HG02610 (cell line): ENCODE results near the gene CDCP2.
"Not testable (repeated sequence)": the region's sequence is repeated elsewhere in the genome, so short reads cannot be mapped to it uniquely, and the experiment has no call there.

Experiments used
- ATAC-seq: cut with Tn5 transposase; IDR thresholded peaks from one replicate; pipeline ENCODE4 v1.9.1; 2021; ENCODE audit warnings: mild to moderate bottlenecking, moderate library complexity; ENCODE audit not compliant: unreplicated experiment

The CDCP2 gene

DNA sequence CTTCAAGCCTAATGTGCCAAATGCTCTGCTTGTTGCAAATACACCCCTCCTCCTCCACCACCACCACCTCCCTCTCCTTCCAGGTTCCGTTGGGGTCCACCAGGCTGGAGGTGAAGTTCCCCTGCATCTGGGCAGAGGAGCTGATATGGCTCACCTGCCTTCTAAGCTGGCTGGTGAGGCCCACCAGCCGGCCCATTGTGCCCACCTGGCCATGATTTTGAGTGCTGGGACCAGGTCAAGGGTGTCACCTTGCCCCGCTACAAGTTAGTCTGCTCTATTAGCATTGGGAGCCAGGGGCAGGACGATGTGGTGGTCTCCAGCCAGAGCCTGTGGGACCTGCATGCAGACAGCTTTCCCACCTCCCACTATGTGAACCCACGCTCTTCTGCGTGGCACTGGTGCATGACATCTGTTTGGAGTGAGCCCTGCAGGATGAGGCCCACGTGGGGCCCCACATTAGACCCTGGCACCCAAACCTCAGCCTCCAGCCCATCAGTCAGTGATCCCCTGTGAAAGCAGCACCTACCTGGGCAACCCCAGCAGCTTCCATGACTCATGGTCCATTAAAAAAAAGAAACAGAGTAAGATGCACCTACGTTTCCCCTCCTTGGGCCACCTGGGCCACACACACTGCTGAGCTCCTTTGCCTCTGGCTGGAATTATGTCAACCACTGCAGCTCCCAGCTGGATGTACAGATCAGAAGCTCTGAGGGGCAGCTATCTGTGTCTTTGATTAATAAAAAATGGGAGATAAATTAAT is 15.6 kb upstream of the CDCP2 start:
- ATAC-seq = no peak

DNA sequence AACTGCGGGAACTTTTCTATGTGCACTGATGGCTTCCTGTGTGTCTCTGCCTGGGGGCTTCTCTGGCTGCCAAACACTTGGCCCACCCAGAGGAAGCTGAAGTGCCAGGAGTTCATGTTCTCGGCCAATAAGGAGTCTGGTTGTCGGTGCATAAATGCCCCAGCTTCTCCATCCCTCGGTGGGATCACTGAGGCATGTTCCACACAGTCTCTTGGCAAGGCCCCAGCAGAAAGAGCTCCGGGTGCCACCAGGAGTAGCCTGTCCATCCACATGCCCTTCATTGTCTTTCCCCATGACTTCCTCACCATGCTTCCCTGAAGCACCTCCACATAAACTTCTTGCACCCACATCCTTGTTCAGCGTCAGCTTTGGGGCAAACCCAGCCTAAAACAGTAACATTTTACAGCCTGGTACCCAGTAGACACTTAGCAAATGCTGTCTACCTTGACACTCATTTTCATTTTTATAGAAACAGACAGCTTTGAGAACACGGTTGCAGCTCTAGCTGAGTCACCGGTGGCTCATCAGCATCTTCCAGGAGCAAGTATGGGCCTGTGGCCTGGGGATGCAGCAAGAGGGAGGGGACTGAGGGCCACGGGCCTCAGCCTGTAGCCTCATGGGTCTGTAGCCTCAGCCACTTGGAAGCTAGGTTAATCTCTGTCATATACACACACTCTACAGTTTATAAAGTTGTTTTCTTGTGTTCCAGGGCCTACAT is 14.8 kb upstream of the CDCP2 start:
- no peak for ATAC-seq

DNA sequence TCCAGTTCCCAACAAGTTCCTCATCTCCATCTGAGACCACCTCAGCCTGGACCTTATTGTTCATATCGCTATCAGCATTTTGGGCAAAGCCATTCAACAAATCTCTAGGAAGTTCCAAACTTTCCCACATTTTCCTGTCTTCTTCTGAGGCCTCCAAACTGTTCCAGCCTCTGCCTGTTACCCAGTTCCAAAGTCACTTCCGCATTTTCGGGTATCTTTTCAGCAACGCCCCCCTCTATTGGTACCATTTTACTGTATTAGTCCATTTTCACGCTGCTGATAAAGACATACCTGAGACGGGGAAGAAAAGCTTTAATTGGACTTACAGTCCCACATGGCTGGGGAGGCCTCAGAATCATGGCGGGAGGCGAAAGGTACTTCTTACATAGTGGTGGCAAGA is 13.6 kb upstream of the CDCP2 start:
- ATAC-seq = not testable (repeated sequence)

DNA sequence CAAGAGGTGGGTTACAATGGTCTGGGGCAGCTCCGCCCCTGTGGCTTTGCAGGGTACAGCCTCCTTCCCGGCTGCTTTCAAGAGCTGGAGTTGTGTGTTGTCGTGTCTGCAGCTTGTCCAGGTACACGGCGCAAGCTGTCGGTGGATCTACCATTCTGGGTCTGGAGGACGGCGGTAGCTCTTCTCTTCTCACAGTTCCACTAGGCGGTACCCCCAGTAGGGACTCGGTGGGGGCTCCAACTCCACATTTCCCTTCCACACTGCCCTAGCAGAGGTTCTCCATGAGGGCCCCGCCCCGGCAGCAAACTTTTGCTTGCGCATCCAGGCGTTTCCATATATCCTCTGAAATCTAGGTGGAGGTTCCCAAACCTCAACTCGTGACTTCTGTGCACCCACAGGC is 12.3 kb upstream of the CDCP2 start:
- no peak for ATAC-seq

DNA sequence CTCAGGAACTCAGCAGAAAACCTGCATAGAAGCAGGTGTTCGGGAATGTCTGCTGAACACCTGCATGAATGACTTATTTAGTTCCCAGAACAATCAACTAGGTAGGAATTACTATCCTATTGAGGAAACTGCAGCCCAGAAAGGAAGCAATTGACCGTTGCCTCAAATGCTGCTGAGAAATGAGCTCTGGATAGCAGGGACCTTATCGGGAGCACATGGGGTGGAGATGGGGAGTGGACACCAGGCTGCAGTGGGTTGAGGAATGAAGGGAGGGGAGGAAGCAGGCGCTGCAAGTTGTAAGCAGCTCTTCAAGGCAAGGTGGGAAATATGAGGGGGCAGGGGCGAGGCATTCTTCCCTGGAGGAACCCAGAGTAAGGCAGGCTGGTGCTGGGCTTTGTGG is 10.8 kb upstream of the CDCP2 start:
- ATAC-seq = no peak

DNA sequence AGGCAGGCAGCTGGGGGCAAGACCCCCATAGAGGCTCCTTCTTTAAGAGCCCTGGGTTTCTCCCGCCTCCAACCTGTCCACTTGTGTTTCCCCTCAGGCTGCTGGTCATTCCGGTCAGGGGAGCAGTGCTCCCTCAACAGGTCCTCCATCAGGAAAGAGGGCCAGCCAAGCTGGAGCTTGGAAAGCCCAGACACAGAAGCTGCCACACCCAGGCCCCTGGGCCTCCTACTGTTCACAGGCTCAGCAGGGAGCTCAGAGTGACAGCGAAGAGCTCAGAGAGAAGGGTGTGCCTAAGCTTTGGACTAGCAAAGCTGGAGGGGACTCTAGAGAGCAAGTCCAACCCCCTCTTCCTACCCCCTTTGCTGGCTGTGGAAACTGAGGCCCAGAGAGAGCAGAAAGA is 10.3 kb upstream of the CDCP2 start:
- no peak for ATAC-seq

DNA sequence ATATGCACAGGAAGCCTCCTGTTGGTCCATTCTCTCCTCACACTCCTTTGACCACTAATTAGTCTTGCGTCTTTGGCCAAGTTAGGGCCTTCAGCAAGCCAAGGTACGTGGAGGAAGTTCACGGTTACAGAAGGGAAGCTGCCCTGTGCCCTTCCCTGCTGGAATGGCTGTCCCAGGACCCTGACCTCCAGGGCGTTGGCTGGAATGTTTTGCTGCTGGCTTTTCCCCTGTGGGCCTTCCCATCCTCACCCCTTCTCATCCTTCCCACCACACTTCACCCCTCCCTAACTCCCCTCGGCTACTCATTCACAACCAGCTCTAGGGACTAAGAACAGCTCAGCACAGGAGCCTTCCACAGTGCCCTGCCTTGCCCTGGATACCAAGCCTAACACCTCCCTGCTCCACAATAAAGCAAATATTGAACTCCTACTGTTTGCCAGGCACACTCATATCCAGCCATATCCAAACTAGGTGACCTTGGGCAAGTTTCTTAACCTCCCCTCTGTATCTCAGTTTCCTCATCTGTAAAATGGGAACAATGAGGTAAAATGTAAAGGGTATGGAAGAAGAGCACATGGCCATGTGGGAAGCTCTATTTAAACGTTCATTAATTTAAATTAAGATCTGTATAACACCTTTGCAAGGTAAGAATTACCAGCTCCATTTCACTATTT is 8.8 kb upstream of the CDCP2 start:
- no peak for ATAC-seq

DNA sequence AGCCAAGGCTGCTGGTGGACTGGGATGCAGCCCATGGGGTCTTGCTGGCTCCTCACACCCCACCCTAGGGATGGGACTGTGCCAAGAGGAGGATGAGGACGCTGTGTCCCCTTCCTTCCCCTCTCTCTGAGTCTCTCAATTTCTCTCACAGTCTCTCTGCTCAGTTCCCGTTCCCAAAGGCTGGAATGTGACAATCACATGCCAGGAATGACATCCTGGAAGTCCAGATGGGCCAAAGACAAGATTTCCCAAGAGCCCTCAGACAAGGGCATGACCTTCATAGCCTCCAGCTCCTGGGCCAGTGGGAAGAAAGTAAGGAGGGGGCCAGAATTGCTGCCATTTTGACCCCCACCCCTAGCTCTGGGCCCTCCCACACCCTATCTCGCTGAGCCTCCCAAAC is 7.6 kb upstream of the CDCP2 start:
- ATAC-seq = no peak

DNA sequence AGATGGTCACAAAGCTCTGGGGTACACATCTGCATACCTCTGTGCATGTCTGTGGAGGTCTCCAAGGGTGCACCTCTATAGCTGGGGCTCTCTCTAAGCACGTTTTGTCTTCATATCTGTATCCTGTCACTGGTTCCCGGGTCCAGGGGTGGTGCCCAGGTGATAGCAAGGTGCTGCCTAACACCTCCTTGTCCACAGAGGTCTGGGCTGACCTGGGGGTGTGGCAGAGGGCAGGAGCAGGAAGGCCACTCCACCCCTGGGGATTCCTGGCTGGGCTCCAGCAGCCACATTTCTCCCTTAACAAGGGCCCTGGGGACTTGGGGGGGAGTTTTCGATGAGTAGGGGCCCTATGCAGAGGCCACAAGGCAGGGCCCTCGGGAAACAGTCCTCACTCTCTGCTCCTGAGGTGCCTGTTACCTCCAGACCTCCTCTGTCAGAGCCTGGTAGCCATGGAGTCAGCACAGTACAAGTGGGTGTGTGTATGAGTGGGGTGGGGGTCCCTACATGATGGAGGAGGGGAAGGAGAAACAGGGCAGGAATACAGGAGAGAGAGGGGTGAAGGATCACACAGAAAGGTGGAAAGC is 7.0 kb upstream of the CDCP2 start:
- ATAC-seq = no peak

DNA sequence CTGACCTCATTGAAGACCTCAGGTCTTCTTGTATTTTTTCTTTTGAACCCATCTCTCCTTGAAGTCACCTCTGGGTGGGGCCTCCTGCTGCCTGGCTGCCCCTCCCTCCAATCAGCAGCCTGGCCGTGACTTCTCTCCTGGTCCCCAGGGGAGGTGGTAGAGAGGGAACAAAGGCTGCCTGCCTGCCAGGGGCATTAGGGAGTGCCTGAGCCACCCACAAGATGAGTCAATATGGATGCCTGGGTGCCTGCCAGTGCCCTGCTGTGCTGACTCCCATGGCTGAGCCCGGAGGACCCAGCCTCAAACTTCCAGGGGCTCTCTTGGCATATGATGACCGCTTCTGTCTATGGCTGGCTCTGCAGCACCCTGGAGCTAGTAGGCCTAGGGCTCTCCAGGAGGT is 5.3 kb upstream of the CDCP2 start:
- ATAC-seq = no peak

DNA sequence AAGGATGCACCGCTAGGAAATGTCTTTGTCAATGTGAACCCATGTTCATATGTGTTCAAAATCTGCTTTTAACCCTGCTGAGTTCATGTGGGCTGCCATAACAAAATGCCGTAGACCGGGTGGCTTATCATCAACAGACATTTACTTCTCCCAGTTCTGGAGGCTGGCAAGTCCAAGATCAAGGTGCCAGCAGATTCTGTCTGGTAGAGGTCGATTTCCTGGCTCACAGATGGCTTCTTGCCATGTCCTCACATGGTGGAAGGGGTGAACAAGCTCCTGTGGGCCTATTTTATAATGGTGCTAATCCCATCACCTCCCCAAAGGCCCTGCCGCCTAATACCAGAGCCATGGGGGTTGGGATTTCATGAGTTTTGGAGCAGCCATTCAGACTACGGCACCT is 4.6 kb upstream of the CDCP2 start:
- no peak for ATAC-seq

DNA sequence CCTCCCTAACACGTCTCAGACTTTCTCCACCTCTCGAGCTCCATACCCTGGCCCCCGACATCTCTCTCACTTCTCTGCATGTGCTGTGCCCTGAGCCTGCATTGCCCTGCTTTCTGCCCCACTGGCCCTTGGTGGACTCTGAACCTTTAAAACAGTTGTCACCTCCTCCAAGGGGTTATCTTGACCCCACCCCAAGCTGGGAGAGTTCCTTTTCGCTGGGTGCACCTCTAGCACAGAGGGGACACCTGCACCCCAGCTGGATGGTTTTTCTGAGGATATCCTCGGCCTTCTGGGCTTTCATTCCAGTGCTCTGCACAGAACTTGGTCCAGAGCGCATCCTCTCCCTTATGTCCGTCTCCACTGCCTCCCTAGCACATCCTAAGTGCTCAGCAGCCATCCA is 4.2 kb upstream of the CDCP2 start:
- ATAC-seq = no peak

DNA sequence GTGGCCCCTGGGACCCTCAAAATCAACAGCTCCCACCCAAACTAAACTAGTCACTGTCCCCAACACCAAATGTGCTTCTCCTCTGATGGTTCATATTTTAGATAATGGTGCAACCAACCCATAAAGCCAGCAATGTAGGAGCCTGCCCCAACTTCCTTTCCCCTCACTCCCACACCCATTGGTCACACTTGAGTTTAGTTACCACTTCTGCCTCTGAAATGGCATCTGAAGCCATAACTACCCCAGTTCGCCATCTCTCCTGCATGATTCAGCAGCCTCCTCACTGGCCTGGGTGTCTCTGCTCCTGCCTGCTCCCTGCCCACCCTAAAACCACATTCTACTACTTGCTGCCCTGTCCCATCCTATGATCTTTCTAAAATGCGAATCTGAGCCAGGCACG is 3.4 kb upstream of the CDCP2 start:
- ATAC-seq = no peak

DNA sequence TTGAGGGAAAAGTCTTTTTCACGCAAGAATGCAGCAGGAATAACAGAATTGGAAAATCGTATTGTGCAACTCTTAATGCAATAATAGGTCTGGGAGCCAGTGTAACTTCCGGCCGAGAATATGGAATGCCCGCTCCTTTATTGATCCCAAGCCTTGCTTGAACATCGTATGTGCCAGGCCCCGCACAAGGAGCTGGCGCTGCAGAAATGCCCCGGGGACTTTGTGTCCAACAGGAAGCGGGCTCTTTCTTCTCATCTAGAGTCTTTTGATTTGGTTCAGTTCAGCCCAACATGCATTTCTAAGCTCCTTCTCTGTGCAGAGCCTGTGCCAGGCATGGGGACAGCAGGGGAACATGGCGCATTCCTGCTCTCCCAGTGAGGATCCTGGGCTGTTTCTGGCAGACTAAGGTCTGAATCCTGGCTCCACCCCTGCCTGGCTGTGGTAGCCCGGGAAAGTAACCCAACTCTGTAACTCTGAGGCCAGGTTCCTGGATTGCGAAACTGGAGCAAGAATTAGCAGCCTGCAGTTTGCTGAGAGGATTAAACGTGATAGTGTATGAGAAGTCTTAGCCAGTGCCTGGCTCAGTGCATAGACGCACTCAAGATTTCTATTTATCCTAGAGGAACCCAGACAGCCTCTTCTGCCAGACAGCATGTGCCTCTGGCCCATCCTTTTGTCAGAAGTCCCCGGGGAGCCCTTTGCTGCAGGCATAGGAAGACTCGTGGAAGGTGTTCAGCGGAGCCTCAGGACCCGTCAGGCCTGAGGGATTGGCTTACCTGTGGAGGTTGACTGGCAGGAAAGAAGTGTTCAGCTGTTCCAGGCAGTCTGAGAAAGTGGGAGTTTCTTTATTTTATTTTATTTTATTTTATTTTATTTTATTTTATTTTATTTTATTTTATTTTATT is 987 bp upstream of the CDCP2 start:
- ATAC-seq = no peak

DNA sequence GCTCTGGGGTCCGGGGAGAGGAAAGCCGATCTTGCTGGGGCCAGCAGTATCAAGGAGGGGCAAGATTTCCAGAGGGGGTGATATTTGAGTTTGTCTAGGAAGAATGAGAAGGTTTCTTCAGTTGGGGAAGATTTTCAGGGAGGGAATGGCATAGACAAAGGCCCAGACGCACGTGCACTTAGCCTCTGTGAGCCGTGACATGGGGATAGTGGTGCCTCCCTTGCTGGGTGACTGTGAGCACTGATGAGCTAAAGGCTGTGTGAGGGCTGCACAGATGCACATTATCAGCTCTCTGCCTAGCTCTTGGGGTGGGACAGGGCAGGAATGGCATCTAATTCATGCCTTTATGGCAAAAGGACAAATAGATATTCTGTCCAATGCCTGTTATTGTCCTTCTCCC is 1.8 kb downstream of the CDCP2 start:
- no peak for ATAC-seq

DNA sequence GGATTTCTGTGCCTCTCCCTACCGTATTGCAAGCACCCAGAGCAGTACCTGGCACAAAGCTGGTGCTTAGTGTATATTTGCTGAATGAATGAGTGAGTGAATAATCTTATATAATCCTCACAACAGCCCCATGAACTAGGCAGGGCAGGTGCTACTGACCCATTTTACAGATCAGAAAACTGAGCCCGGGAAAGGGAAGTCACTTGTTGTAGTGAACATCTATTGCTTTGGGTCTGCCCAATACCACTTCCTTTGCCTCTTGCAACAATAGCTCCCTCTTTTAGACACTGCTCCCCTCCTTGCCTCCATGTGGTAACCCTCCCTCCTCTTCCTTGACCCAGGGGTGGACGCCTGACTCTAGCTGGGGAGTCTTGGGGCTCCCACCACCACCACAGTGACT is 3.1 kb downstream of the CDCP2 start:
- ATAC-seq = no peak

DNA sequence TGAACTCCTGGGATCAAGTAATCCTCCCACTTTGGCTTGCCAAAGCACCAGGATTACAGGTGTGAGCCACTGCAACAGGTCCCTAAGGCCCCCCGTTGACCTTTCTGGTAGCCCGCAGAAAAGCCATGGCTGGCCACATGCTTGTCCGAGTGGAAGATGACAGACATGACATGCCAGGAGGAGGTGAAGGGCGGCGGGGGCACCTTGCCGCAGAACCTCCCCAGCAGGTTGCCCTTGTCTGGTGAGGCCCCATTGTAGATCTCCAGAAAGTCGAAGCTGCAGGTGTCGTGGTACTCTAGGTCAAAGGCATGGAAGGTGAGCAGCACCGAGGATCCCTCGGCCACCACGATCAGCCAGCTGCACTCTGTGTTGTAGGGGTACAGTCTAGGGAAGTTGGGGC is 8.4 kb downstream of the CDCP2 start:
- no peak for ATAC-seq

DNA sequence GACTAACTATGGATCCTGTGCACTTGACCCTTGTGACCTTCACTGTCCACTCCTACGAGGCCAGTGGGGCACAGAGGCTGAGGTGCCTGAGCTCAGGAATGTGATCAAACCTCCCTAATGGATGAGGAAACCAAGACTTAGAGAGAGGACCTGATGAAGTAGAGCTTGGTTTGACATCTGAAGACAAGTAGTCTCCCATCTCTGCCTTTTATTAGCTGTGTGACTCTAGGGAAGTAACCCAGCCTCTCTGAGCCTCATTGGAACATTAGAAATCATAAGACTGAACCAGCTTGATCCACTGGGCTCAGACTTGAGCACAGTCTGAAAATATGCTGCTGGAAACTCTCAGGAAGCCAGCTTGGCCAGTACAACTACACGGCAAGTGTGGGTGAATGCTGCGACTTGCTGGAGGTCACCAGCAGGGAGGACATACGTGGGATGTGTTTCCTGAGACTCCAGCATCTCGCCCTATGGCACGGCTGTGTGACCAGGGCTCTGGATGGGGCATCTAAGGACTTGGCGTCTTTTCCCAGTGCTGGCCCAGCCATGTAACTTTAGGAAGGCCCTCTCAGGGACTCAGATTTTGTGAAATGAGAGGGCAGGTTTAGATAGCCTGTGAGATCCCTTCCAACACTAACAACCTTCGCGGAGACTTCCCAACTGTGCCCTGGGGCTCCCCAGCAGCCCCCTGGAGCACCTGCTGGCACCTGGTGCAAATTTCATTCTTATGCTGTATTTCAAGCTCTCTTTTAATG is 10.5 kb downstream of the CDCP2 start:
- ATAC-seq = no peak

DNA sequence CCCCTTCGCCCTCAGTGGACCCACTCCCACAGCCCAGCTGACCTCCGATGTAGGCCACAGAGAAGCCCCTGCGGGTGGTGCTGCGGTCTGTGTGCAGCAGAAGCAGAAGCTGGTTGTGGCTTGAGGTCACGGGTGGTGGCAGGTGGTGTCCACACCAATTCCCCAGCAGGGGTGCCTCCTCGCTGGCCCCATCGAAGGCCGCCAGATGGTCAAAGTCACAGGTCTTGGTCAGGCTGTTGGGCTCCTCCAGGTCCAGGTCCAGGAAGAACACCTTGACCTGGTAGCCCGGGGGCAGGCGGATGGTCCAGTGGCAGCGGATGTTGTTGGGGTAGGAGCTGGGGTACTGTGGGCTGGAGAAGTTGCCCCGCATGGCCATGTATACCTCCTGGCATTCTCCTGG is 13.1 kb downstream of the CDCP2 start:
- no peak for ATAC-seq

DNA sequence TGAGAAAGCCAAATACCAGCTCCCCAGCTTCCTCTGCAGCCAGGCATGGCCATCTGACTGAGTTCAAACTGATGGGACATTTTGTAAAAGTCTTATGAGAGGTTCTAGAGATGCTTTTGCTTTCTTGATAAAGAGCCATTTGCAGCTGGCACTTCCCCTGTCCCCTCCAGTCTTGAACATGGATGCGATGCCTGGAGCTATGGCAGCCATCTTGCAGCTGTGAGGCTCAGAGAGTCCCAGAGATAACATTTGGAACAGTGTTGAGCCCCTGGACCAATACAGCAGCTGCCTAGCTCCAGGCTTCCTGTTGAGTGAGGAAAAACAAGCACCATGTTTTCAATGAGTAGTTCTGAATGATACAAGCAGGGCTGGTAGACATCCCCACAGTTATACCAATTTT is 13.8 kb downstream of the CDCP2 start:
- ATAC-seq = no peak
